Natural killer cell treated with Interleukin-12 subunit alpha and Interleukin-12 subunit beta and Interleukin-15 and Interleukin-18, amount 100 ng/mL, for 72 hours (primary cell): ENCODE results near the gene ZW10. TPM values are rescaled to one million over a fixed set of nuclear protein-coding genes. Genes with fewer than 3 reads are reported as not detected.
"Not testable (repeated sequence)": the region's sequence is repeated elsewhere in the genome, so short reads cannot be mapped to it uniquely, and the experiment has no call there.

Experiments used
- ATAC-seq, 2 donors: fragments of 150-1000 bp; cut with Tn5 transposase in 1 of 2; sonication (Bioruptor Pico), chemical (Tn5 transposase) in 1 of 2; 2 replicates each; pipeline ENCODE4 v1.10.0; 2021
- DNase-seq: peaks from one replicate; pipeline ENCODE4 v3.0.0; 2022; ENCODE audit warnings: low spot score
- H3K27ac Mint-ChIP-seq, 2 donors: 1 replicate in 1 of 2; 2 replicates in 1 of 2; pipeline ENCODE4 v1.8.0; 2022; ENCODE audit warnings: mixed read lengths in 2 of 2, mild to moderate bottlenecking in 1 of 2, moderate library complexity in 1 of 2
- H3K27me3 Mint-ChIP-seq, 2 donors: 1 replicate in 1 of 2; 2 replicates in 1 of 2; pipeline ENCODE4 v1.8.0; 2022; ENCODE audit warnings: mixed read lengths in 2 of 2
- H3K36me3 Mint-ChIP-seq: one replicate; pipeline ENCODE4 v1.8.0; 2022; ENCODE audit warnings: mixed read lengths
- H3K4me1 Mint-ChIP-seq, 2 donors: 1 replicate in 1 of 2; 2 replicates in 1 of 2; pipeline ENCODE4 v1.8.0; 2022; ENCODE audit warnings: low read depth in 2 of 2, mixed read lengths in 2 of 2, mild to moderate bottlenecking in 1 of 2
- H3K4me3 Mint-ChIP-seq: one replicate; pipeline ENCODE4 v1.8.0; 2022; ENCODE audit warnings: mixed read lengths
- H3K9me3 Mint-ChIP-seq: 2 replicates; pipeline ENCODE4 v1.8.0; 2022; ENCODE audit warnings: mixed read lengths
- total RNA-seq, 2 donors: library from RNA; stranded (reverse); gene quantifications; one replicate each; pipeline ENCODE4 v1.2.3, GENCODE V29; 2022

ZW10 gene
- total RNA-seq, 2 donors from 2014 or later = 19.6 to 23.8 TPM

DNA sequence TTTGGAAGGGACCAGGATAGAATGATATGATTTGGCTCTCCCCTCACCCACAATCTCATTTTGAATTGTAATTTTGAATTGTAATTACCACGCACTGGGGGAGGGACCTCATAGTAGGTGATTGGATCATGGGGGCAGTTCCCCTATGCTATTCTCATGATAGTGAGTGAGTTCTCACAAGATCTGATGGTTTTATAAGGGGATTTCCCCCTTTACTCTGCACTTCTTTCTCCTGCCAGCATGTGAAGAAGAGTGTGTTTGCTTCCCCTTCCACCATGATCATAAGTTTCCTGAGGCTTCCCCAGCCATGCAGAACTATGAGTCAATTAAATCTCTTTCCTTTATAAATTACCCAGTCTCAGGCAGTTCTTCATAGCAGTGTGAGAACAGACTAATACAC lies 69.9 kb downstream of the ZW10 start:
- H3K4me1 Mint-ChIP-seq, ATAC-seq, DNase-seq, H3K4me3 Mint-ChIP-seq, H3K27me3 Mint-ChIP-seq, H3K27ac Mint-ChIP-seq, H3K9me3 Mint-ChIP-seq: not testable (repeated sequence)
- peaks cover 16% of the 10 kb centered on the region for H3K36me3 Mint-ChIP-seq

DNA sequence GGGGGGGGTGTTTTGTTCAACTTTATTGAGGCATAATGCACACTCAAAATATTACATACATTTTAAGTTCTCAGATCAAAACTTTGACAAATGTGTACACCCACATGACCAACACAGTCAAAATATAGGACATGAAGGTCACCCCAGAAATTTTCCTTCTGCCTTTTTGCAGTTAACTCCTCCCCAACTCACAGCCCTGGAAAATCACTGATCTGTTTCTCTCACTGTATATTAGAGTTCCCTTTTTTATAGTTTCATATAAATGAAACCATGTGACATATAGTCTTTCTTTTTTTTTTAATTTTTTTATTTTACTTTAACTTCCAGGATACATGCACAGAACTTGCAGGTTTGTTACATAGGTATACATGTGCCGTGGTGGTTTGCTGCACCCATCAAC lies 72.0 kb downstream of the ZW10 start:
- DNase-seq (no peak), ATAC-seq (no peak)
- Mint-ChIP-seq H3K27ac (no peak overlapping the region), H3K4me1 (no peaks in the 10 kb centered on the region), H3K27me3 (no peaks in the 10 kb centered on the region), H3K36me3 (no peaks in the 10 kb centered on the region), H3K9me3 (peaks cover 3% of the 10 kb centered on the region), H3K4me3 (no peak overlapping the region)

DNA sequence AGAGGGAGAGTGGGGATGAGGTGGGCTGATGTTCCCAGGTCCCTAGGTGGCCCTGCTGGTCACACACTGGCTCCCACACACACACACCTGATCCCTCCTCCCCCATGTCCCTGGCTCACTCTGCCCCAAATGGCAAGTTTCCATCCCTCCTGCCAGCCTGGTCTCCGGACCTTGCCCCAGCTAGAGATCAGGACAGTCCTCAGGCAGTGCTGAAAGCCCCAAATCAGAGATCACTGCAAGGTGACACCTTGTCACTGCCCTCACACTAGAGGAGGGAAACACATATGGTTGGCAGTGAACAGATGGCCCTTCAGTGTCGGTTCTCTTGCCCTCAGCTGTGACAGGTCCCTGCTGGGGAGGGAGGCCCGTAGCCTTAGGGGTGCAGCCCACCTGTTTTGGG lies 75.0 kb downstream of the ZW10 start:
- H3K27me3 Mint-ChIP-seq = no peaks in the 10 kb centered on the region
- DNase-seq = no peak

DNA sequence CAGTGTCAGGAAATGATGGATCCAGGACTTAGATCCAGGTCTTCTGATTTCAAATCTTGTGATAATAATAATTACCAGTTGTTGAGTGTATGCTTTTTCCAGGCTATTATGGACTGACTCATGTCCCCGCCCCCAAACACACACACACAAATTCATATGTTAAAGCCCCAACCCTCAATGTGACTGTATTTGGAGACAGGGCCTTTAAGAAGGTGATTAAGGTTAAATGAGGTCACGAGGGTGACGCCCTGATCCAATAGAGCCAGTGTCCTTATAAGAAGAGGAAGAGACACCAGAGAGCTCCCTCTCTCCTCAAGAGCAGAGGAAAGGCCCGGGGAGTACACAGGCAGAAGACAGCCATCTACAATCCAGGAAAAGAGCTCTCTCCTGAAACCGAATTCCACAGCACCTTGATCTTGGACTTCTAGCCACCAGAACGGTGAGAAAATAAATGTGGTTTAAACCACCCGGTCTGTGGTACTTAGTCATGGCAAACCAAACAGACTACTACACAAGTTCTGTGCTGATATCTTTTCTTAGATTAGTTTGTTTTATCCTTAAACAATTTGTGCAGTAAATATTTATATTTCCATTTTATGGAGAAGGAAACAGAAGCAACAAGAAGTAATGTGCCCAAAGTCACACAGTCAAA lies 75.6 kb downstream of the ZW10 start:
- H3K4me3 Mint-ChIP-seq = no peak overlapping the region
- no peak overlapping the region for H3K27ac Mint-ChIP-seq

More for the DNA sequence above, 75.0 kb downstream of the ZW10 start:
- ATAC-seq = no peak
- no peaks in the 10 kb centered on the region for H3K36me3 Mint-ChIP-seq
- H3K4me1 Mint-ChIP-seq = peaks cover 0 to 13% of the 10 kb centered on the region in 2 donors
- H3K4me3 Mint-ChIP-seq = no peak overlapping the region
- no peak overlapping the region for H3K27ac Mint-ChIP-seq
- no peaks in the 10 kb centered on the region for H3K9me3 Mint-ChIP-seq

DNA sequence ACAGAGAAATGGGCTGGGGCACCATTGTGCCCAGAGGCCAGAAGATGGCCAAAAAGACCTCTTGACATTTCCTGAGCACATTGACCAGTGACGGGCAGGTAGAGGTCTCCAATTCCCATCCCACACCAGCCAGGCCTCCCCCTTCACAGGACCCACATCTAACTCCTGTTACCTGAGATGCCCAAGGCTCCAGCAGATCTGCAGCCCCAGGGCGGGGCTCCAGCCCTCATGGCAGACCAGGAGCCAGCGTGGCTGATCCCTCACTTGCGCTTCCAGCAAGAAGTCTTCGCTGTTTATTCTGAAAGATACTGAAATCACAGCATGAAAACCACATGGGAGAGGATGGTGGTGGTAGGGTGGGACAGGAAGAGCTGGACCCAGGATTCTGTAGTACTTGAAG lies 76.4 kb downstream of the ZW10 start:
- no peak overlapping the region for H3K4me3 Mint-ChIP-seq
- H3K36me3 Mint-ChIP-seq = no peaks in the 10 kb centered on the region
- no peaks in the 10 kb centered on the region for H3K27me3 Mint-ChIP-seq
- H3K4me1 Mint-ChIP-seq = peaks cover 0 to 13% of the 10 kb centered on the region in 2 donors
- no peak for DNase-seq
- ATAC-seq = no peak
- no peaks in the 10 kb centered on the region for H3K9me3 Mint-ChIP-seq
- H3K27ac Mint-ChIP-seq = no peak overlapping the region

More for the DNA sequence above, 75.6 kb downstream of the ZW10 start:
- no peak for ATAC-seq
- DNase-seq = no peak
- no peaks in the 10 kb centered on the region for H3K27me3 Mint-ChIP-seq
- peaks cover 0 to 13% of the 10 kb centered on the region in 2 donors for H3K4me1 Mint-ChIP-seq
- no peaks in the 10 kb centered on the region for H3K36me3 Mint-ChIP-seq
- no peaks in the 10 kb centered on the region for H3K9me3 Mint-ChIP-seq

DNA sequence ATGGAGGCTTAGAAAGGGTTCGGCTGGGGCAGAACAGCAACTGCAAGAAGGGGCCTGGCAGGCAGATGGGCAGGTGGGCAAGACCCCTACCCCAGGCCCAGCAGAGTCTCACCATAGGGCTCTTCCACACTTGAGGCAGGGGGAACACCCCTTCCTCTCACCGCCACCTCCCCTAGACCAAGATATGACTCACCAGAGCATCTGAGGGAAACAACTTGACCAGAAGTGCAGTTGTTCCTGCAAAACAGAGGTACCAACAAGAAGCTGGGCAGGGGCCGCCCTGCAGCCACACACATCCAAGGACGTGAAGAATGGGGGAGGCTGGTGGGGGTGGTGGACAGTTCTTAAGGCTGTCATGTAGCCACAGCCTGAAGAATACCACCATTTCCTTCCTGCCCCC lies 78.3 kb downstream of the ZW10 start:
- Mint-ChIP-seq H3K4me3 (peak overlapping the region; percentile 37), H3K36me3 (no peaks in the 10 kb centered on the region), H3K9me3 (no peaks in the 10 kb centered on the region), H3K27me3 (no peaks in the 10 kb centered on the region), H3K4me1 (peaks cover 0 to 13% of the 10 kb centered on the region in 2 donors), H3K27ac (peak overlapping the region in 1 of 2 donors; percentile 45)
- DNase-seq (no peak), ATAC-seq (peak; percentile 63 to 70)

DNA sequence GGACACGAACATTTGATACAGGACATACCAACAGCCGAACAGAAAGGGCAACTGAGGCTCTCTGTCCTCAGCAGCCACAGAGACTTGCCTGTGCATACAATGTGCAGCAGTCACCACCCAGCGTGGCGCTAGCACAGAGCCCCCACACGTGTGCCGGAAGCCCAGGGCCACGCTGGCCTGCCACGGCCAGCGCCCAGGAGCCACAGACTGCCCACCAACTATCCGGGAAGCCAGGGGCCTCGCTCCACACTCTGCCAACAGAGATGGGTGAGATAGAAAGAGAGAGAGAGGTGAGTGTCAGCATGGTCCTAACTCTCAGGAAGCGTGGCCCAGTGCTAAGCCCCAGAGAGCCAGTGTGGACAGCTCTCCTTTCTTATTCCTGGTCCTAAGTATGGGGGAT lies 79.1 kb downstream of the ZW10 start:
- Mint-ChIP-seq H3K27me3 (no peaks in the 10 kb centered on the region), H3K9me3 (no peaks in the 10 kb centered on the region), H3K36me3 (no peaks in the 10 kb centered on the region), H3K4me1 (peaks cover 0 to 13% of the 10 kb centered on the region in 2 donors), H3K27ac (peak overlapping the region in 1 of 2 donors; percentile 45), H3K4me3 (no peak overlapping the region)
- ATAC-seq = no peak
- DNase-seq = no peak

DNA sequence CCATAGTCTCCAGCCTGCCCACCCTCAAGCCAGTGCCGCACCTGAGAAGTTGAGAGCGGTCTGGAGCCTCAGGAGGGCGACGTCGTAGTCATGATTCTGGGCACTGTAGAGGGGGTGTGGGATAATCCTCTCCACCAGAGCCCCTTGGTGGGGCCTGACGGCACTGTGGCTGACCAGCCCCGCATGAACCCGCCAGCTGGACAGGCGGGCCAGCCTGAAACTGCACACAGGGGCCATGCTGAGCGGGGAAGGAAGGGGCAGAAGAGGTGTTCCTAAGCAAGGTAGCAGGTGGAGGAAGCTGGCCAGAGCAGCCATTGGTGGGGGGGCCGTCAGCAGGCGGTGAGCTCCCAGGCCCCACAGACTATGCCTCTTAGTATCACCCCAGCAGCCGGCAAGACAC lies 80.5 kb downstream of the ZW10 start:
- DNase-seq = no peak
- H3K27me3 Mint-ChIP-seq = no peaks in the 10 kb centered on the region
- no peaks in the 10 kb centered on the region for H3K36me3 Mint-ChIP-seq
- H3K4me3 Mint-ChIP-seq = no peak overlapping the region
- no peaks in the 10 kb centered on the region for H3K9me3 Mint-ChIP-seq
- peaks cover 0 to 13% of the 10 kb centered on the region in 2 donors for H3K4me1 Mint-ChIP-seq
- no peak overlapping the region for H3K27ac Mint-ChIP-seq
- ATAC-seq = no peak

DNA sequence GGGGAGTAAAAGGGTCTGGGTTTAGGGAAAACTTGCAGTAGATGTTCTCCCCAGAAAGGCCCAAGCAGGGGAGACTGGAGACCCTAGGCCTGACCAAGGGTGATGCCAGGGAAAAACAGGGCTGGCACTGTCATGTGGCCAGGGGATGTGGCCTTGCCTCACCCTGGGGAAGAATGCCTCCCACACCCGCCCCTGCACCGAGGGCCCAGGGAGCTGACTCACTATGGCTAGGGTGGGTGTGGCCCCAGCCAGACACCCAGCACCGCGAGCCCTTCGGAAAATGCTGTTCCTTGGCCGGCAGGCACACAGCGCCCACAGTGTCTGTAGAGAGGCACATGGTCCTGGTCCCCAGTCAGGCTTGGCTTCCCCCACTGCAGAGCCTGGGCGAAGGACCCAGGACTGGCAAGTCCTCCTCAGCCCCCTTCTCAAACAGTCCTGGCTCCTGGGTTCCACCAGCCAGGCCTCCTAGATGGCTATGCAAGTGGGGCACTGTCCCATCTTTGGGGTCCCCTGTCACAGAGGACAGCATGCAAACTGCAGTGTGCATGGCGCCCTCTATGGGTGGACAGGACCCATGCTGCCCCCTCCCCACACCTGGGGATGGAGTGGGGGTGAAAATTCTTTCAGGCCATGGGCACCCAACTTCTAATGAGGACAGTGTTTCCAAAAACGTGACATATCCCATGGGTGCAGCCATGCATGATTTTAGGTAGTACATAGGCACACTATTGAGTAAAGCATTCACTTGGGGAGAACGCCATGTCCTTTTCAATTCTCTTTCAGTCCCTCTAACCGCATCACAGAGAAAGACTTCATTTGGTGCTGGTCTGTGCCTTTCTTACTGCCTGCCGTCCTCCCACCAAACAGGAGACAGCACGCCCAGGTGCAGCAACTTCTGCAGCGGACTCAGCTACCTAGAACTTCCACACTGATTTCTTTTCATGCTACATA lies 82.6 kb downstream of the ZW10 start:
- H3K4me3 Mint-ChIP-seq = no peak overlapping the region
- no peak overlapping the region for H3K27ac Mint-ChIP-seq
- peaks cover 5 to 15% of the 10 kb centered on the region in 2 donors for H3K4me1 Mint-ChIP-seq
- H3K9me3 Mint-ChIP-seq = no peaks in the 10 kb centered on the region
- H3K36me3 Mint-ChIP-seq = no peaks in the 10 kb centered on the region
- H3K27me3 Mint-ChIP-seq = no peaks in the 10 kb centered on the region
- ATAC-seq = peak in 1 of 2 donors; percentile 25
- DNase-seq = no peak

DNA sequence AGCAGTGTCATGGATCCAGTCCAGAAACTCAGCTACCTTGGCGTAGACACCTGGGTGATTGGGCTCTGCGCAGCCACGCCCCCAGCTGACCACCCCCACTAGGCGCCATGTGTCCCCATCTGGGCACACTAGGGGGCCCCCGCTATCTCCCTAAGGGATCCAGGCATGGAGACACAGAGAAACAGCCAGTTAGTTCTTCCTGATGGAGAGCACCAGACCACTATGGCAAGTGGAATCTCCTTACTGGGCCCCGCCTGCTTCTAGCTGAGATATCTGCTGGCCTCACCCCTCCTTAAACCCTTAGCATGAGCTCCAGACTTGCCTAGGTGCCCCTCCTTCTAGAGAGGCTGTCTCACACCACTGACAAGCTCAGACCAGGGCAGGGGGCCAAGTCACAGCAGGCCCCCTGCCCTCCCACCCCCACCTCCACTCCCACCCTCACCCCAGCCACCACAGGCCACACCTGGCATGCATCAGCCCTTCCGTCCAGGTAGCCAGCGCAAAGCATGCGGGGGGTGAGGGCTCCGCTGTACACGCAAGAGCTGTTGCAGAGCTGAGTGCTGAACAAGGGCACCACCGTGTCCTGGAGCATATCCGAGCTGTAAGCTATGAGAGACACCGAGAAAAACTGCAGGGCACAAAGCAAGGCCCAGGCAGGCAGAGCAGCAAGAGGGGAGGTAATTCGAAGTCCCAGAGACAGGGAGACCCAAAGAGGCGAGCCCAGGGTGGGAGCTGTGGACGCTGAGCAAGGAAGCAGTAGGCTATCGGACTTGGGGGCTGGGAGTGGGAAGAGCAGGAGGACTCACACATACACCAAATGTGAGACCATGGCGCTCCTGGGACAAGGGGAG lies 83.5 kb downstream of the ZW10 start:
- no peak for DNase-seq
- H3K4me1 Mint-ChIP-seq = peaks cover 11% of the 10 kb centered on the region in 2 donors
- H3K27ac Mint-ChIP-seq = no peak overlapping the region
- no peaks in the 10 kb centered on the region for H3K27me3 Mint-ChIP-seq
- ATAC-seq = no peak
- no peaks in the 10 kb centered on the region for H3K36me3 Mint-ChIP-seq
- no peaks in the 10 kb centered on the region for H3K9me3 Mint-ChIP-seq
- H3K4me3 Mint-ChIP-seq = no peak overlapping the region

DNA sequence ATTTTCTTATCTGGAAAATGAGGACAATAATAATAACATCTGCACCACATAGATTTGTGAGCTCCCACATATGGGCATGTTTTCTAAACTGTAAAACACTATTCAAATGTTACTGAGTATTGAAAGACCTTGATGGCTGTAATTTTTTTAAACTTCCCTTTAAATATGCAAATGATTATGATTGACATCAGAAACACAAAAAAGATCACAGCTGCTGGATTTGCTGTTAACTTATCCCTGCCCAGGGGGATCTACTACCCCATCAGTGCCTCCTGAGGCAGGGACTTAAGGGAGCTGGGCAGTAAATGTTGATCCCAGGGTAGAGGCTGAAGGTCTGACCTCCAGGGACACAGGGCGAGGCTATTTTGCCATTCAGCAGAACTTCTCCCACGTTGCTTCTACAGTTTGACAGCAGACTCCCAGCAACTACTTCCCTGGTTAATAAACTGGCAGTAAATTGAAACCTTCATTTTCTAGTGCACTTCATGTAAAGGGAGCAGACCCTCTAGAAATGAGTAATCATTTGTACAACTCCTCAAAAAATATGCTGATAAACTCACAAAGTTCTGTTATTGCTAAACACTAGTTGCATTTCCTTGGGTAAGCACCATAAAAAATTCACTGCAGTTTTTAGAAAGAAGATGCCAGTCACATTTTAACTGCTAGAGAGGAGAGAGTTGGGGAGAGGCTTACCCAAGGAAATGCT lies 87.7 kb downstream of the ZW10 start:
- DNase-seq = no peak
- ATAC-seq = peak in 1 of 2 donors; percentile 48
- Mint-ChIP-seq H3K4me1 (peaks cover 6 to 11% of the 10 kb centered on the region in 2 donors), H3K27ac (peak overlapping the region; percentile 61 to 77), H3K9me3 (no peaks in the 10 kb centered on the region), H3K4me3 (peak overlapping the region; percentile 62), H3K27me3 (no peaks in the 10 kb centered on the region), H3K36me3 (no peaks in the 10 kb centered on the region)

DNA sequence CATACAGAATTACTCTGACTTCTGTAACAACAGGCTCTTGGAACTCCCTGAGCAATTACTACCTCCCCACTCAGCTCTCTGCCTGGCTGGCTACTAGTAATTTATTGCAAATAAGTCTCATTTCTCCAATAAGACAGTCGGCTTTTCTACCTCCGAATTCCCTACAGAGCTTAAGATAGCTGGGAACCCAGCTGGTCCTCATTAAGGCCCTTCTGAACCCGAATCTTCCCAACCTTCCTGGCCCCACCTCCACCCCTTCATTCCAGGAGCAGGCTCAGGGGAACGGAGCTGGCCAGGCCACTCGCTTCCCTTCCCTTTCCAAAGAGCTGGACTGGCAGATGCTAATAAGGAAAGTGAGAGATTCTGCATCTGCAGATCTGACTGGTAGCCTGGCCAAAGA lies 89.0 kb downstream of the ZW10 start:
- DNase-seq = no peak
- Mint-ChIP-seq H3K4me3 (no peak overlapping the region), H3K36me3 (no peaks in the 10 kb centered on the region), H3K27ac (no peak overlapping the region), H3K4me1 (peaks cover 6 to 11% of the 10 kb centered on the region in 2 donors), H3K9me3 (no peaks in the 10 kb centered on the region), H3K27me3 (peaks cover 0 to 2% of the 10 kb centered on the region in 2 donors)
- no peak for ATAC-seq

DNA sequence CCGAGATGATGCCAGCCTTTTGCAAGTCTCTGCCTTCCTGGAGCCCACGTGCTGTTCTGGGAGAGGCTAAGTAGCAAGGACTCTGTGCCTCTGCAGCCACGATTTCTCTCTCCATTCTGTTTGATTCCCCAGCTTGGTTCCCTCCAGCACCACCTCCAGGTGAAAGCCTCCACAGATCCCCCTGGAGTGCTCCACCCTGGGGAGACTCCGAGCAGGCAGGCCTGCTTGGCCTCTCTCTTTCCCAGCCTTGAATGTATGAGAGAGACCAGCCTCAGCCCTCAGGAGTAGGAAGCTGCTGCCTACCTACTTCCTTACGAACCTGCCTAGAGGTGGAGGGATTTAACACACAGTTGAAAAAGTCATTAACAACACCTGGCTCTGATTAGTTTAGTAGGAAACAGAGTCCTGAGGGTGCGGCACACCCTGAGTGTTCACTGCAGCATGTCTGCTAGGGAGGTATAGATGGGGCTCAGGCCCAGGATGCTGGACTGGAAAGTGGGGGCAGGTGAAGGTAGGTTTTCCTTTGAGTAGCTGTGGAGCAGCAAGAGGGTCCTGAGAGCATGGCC lies 89.9 kb downstream of the ZW10 start:
- Mint-ChIP-seq H3K9me3 (no peaks in the 10 kb centered on the region), H3K4me1 (peaks cover 6 to 11% of the 10 kb centered on the region in 2 donors), H3K36me3 (no peaks in the 10 kb centered on the region), H3K27ac (no peak overlapping the region), H3K4me3 (no peak overlapping the region), H3K27me3 (peaks cover 0 to 8% of the 10 kb centered on the region in 2 donors)
- ATAC-seq (no peak), DNase-seq (no peak)
